ENCODE measurements around the gene AXIN1. TPM values are rescaled to one million over a fixed set of nuclear protein-coding genes. Genes with fewer than 3 reads are reported as not detected.
A peak's percentile ranks its signal among the peaks of the same experiment; 100 is the strongest.

AXIN1 gene
- total RNA-seq, 4 donors from 2014 or later = 34.3 to 38.4 (median 37.2) TPM

DNA sequence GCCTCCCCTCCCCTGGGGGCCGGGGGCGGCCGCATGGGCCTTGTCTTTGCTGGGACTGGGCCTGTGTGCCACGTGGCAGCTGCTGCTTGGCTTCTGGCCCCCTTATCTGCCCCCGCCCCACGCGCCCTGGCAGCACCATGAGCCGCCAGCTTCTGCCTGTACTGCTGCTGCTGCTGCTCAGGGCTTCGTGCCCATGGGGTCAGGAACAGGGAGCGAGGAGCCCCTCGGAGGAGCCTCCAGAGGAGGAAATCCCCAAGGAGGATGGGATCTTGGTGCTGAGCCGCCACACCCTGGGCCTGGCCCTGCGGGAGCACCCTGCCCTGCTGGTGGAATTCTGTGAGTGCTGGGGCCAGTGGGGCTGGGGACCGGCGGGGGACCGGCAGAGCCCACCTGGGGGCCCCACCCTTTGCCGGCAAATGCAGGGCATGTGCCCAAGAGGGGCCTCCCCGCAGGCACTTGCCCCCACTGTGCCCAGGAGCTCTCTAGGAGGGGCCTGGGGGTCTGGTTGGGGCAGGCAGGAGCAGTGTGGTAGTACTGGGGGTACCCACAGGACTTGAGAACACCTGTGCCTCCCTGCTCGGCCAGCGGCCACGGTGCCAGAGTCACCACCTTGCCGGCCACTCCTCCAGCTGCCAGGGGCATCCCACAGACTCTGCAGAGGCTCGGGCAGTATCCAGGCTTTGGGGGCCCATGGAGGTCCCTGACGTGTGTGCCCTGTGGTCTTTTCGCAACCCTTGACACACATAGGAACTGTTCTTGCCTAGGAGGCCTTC lies 69.3 kb downstream of the AXIN1 start, which contains the start of gene PDIA2:
PDIA2 (plus strand) TSS at position 132 of the 773 bp plus-strand sequence; CDS start at position 138, 6 bp downstream.
- no peaks in the 10 kb centered on the region for H3K9me3 ChIP-seq
- DNase-seq (ENCODE audit: low spot score in 2 of 2) = no peak
- peaks cover 19% of the 10 kb centered on the region for H3K36me3 ChIP-seq
- WGBS = 68% methylated on average over 4 of the region's 25 CpGs
- TF ChIP-seq POLR2AphosphoS5 (IDR thresholded peaks at IDR 0.05) (no peak), POLR2A (IDR thresholded peaks at IDR 0.05) (no peak), EP300 (IDR thresholded peaks at IDR 0.05) (no peak)
- TF ChIP-seq, protein P1, sequence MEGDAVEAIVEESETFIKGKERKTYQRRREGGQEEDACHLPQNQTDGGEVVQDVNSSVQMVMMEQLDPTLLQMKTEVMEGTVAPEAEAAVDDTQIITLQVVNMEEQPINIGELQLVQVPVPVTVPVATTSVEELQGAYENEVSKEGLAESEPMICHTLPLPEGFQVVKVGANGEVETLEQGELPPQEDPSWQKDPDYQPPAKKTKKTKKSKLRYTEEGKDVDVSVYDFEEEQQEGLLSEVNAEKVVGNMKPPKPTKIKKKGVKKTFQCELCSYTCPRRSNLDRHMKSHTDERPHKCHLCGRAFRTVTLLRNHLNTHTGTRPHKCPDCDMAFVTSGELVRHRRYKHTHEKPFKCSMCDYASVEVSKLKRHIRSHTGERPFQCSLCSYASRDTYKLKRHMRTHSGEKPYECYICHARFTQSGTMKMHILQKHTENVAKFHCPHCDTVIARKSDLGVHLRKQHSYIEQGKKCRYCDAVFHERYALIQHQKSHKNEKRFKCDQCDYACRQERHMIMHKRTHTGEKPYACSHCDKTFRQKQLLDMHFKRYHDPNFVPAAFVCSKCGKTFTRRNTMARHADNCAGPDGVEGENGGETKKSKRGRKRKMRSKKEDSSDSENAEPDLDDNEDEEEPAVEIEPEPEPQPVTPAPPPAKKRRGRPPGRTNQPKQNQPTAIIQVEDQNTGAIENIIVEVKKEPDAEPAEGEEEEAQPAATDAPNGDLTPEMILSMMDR (IDR thresholded peaks at IDR 0.05) = no peak
- H3K4me1 ChIP-seq = peaks cover 28% of the 10 kb centered on the region
- H3K27ac ChIP-seq = no peak within 1 kb of the TSS
- H3K4me3 ChIP-seq = no peak within 1 kb of the TSS
- H3K27me3 ChIP-seq = peaks cover 37% of the 10 kb centered on the region

DNA sequence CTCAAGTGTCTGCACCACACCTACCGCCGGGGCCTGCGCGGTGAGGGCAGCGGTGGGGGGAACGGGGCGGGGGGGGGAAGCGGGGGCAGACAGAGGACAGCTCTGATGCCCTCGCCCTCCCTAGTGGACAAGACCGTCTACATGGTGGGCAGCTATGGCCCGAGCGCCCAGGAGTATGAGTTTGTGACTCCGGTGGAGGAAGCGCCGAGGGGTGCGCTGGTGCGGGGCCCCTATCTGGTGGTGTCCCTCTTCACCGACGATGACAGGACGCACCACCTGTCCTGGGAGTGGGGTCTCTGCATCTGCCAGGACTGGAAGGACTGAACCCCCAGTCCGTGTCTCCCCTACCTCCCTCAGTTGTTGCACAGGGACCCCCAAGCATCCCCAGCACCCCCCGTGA lies 70.0 kb downstream of the AXIN1 start:
- H3K4me1 ChIP-seq = peaks cover 28% of the 10 kb centered on the region
- no CpG with 5 or more reads among the region's 22 CpGs for WGBS
- peaks cover 37% of the 10 kb centered on the region for H3K27me3 ChIP-seq
- no peak for DNase-seq (ENCODE audit: low spot score in 2 of 2)
- H3K4me3 ChIP-seq = no peak overlapping the region
- no peak overlapping the region for H3K27ac ChIP-seq
- no peaks in the 10 kb centered on the region for H3K9me3 ChIP-seq
- peaks cover 11% of the 10 kb centered on the region for H3K36me3 ChIP-seq
- TF ChIP-seq POLR2A (IDR thresholded peaks at IDR 0.05) (no peak), EP300 (IDR thresholded peaks at IDR 0.05) (no peak), POLR2AphosphoS5 (IDR thresholded peaks at IDR 0.05) (no peak)
- TF ChIP-seq, protein P1 (IDR thresholded peaks at IDR 0.05) = no peak

DNA sequence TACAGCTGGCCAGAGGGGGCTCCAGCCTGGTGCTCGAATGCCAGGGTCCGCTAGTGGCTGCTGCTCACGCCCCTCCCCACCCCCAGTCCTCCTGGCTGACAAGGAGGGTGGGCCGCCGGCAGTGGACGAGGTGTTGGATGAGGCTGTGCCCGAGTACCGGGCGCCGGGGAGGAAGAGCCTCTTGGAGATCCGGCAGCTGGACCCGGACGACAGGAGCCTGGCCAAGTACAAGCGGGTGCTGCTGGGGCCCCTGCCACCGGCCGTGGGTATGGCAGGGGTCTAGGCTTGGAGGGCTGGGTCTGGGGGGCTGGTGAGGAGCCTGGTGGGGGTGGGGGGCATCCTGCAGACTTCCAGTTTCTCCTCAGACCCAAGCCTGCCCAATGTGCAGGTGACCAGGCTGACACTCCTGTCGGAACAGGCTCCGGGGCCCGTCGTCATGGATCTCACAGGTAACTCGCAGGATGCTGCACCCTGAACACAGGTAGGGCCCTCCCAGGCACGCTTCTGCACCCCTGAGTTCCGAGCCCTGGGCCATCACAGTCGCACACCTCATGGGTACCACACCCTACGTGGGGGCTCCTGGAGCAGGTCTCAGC lies 70.8 kb downstream of the AXIN1 start:
- Histone ChIP-seq H3K36me3 (peaks cover 4% of the 10 kb centered on the region), H3K4me3 (no peak overlapping the region), H3K4me1 (peaks cover 28% of the 10 kb centered on the region), H3K27ac (no peak overlapping the region), H3K9me3 (no peaks in the 10 kb centered on the region), H3K27me3 (peaks cover 37% of the 10 kb centered on the region)
- TF ChIP-seq POLR2AphosphoS5 (IDR thresholded peaks at IDR 0.05) (no peak), POLR2A (IDR thresholded peaks at IDR 0.05) (no peak), EP300 (IDR thresholded peaks at IDR 0.05) (no peak)
- TF ChIP-seq, protein P1 (IDR thresholded peaks at IDR 0.05) = no peak
- no peak for DNase-seq (ENCODE audit: low spot score in 2 of 2)
- 63% methylated on average over 2 of the region's 25 CpGs for WGBS

DNA sequence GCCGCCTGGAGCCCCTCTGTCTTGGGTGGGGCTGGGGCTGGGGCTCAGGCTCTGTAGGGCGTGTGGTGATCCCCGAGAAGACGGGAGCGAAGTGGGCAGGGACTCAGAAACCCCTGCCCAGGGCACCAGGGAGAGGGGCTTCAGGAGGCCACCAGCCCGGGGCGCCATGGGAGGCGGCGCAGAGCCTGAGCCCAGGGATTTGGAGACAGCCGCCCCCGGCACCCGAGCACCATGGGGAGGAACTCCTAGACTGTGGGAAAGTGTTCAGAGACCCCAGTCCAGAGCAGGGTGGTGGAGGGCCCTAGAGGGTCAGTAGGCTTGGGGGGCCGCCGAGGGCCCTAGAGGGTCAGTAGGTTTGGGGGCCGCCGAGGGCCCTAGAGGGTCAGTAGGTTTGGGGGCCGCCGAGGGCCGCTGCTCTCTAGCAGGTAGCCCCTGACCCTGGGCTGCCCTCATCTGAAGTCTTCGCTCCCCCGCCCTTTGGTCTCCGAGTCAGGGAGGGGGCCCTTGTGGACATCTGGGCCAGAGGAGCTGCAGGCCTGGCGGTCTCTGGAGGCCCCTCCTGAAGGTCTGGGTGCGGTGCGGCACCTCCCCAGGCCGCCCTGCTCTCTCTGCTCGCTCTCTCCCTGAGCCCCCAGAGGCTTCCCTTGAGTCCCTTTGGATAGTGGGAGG lies 71.4 kb downstream of the AXIN1 start:
- Histone ChIP-seq H3K27ac (no peak overlapping the region), H3K4me3 (peak overlapping the region; percentile 42), H3K9me3 (no peaks in the 10 kb centered on the region), H3K4me1 (peaks cover 30% of the 10 kb centered on the region), H3K36me3 (no peaks in the 10 kb centered on the region), H3K27me3 (peaks cover 43% of the 10 kb centered on the region)
- no peak for DNase-seq (ENCODE audit: low spot score in 2 of 2)
- WGBS = 10% methylated on average over 11 of the region's 27 CpGs
- TF ChIP-seq, protein P1 (IDR thresholded peaks at IDR 0.05) = no peak
- TF ChIP-seq POLR2A (IDR thresholded peaks at IDR 0.05) (no peak), EP300 (IDR thresholded peaks at IDR 0.05) (no peak), POLR2AphosphoS5 (IDR thresholded peaks at IDR 0.05) (no peak)

DNA sequence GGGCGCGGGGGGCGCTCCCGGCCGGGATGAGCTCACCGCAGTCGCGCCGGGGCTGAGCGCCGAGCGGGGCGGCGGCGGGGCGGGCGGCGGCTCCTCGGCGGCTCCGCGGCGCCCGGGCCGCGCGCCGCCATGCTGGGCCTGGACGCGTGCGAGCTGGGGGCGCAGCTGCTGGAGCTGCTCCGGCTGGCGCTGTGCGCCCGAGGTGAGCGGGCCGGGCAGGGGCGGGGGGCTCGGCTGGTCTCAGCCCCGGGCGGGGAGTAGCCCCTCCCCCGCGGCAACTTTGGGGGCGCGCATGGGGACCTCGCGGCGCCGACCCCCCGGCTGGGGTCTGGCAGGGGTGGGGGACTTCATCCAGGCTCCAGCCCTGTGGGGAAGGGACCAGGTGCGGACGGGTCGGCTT lies 72.0 kb downstream of the AXIN1 start, which contains the start of gene ARHGDIG:
ARHGDIG (plus strand) TSS at position 40 of the 400 bp plus-strand sequence; CDS start at position 130, 90 bp downstream.
- H3K9me3 ChIP-seq = no peaks in the 10 kb centered on the region
- no peak for DNase-seq (ENCODE audit: low spot score in 2 of 2)
- H3K4me1 ChIP-seq = peaks cover 33% of the 10 kb centered on the region
- no CpG with 5 or more reads among the region's 54 CpGs for WGBS
- H3K36me3 ChIP-seq = no peaks in the 10 kb centered on the region
- no peak within 1 kb of the TSS for H3K27ac ChIP-seq
- TF ChIP-seq POLR2AphosphoS5 (IDR thresholded peaks at IDR 0.05) = no peak
- H3K27me3 ChIP-seq = peaks cover 48% of the 10 kb centered on the region
- peak within 1 kb of the TSS; percentile 42 for H3K4me3 ChIP-seq
